Measurements from ENCODE around the gene ZNF512B.

GRCh38 chr20:63950701-63951397 is 18.9 kb downstream of the ZNF512B start:
- no peak for TF ChIP-seq CTCF (IDR thresholded peaks at IDR 0.05)
- no peak for TF ChIP-seq ZFX (IDR thresholded peaks at IDR 0.05; ENCODE audit: borderline replicate concordance)
